HAP-1 (cell line): ENCODE data around the gene GIPC1.

Source experiments
- DNase-seq, 2 experiments: peaks; one replicate each; pipeline ENCODE4 v3.0.0-alpha.2; 2016 to 2020; ENCODE audit warnings: low spot score in 2 of 2
- H3K27me3 ChIP-seq: fragments of 250-450 bp; sonication (Bioruptor Pico); 2 replicates; pipeline ENCODE4 v1.5.1; 2020; ENCODE audit warnings: low read depth, mild to moderate bottlenecking, moderate library complexity
- H3K36me3 ChIP-seq: fragments of 250-450 bp; sonication (Bioruptor Pico); replicated peaks from 2 replicates; pipeline ENCODE4 v1.5.1; 2020; ENCODE audit warnings: mild to moderate bottlenecking
- H3K4me1 ChIP-seq: fragments of 250-450 bp; sonication (Bioruptor Pico); 2 replicates; pipeline ENCODE4 v1.5.1; 2020; ENCODE audit warnings: mild to moderate bottlenecking
- H3K4me3 ChIP-seq: fragments of 250-450 bp; sonication (Bioruptor Pico); 2 replicates; pipeline ENCODE4 v1.5.1; 2020; ENCODE audit warnings: mild to moderate bottlenecking, moderate library complexity
- H3K9me3 ChIP-seq: fragments of 250-450 bp; sonication (Bioruptor Pico); 2 replicates; pipeline ENCODE4 v1.5.1; 2020; ENCODE audit warnings: mild to moderate bottlenecking, moderate library complexity
- in situ Hi-C: fragments of 300-500 bp; cut with MboI; formaldehyde crosslinking; loops from 3 replicates; pipeline ENCODE4 v1.14.3; 2020; ENCODE audit warnings: low sequenced_read_pairs, inconsistent platforms, mixed read lengths

Gene GIPC1

DNA sequence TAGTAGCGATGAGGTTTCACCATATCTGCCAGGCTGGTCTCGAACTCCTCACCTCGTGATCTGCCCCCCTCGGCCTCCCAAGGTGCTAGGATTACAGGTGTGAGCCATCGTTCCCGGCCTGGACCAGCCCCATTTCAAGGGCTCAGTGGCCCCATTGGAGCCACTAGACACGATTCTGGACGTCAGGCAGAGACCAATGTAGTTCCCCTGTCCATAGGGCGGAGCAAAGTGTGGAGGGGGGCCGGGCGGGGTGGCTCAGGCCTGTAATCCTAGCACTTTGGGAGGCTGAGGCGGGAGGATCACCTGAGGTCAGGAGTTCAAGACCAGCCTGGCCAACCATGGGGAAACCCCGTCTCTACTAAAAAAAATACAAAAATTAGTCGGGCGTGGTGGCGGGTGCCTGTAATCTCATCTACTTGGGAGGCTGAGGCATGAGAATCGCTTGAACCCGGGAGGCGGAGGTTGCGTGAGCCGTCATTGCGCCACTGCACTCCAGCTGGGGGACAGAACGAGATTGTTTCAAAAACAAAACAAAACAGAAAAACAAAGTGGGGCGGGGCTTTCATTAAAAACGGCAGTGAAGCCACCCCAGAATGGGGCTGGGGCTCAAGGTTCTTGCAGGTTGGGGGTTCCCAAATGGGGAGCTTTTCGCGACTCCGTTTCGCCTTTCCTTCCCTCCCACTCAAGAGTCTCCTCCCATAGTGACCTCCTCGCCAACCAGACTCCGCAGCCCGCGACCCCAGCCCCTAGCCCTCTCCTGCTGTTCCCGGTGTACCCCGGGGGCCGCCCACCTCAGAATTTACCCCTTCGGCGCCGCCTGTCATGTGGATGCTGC is 32.7 kb upstream of the GIPC1 start:
- H3K27me3 ChIP-seq = no peaks in the 10 kb centered on the region
- DNase-seq = no peak
- peaks cover 3% of the 10 kb centered on the region; the same call in 1 of the 2 replicates for H3K4me1 ChIP-seq
- H3K36me3 ChIP-seq = no peaks in the 10 kb centered on the region
- peak overlapping the region; percentile 94 for H3K4me3 ChIP-seq
- in situ Hi-C loops = no loop called here
- no peaks in the 10 kb centered on the region for H3K9me3 ChIP-seq

DNA sequence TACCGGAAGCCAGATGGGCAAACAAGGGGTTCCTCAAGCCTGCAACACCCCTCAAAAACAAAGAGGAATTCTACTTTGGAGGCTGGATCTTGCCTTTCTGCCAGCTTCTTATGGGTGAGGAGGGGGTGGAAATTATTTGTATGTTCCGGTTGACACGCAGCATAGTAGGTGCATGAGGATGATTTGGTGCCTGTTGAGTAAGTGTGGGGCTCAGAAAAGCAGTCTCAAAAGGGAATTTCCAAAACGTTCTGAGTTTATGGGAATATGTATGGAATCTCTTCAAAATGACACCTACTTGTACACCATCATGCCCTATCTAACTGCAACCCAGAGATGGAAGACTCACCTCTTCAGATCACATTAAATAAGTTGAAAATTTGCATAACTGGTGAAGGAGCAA is 30.5 kb upstream of the GIPC1 start:
- H3K4me1 ChIP-seq = peaks cover 3% of the 10 kb centered on the region; the same call in 1 of the 2 replicates
- H3K27me3 ChIP-seq = no peaks in the 10 kb centered on the region
- no peaks in the 10 kb centered on the region for H3K9me3 ChIP-seq
- in situ Hi-C loops = no loop called here
- H3K36me3 ChIP-seq = no peaks in the 10 kb centered on the region
- DNase-seq = no peak
- H3K4me3 ChIP-seq = no peak overlapping the region

DNA sequence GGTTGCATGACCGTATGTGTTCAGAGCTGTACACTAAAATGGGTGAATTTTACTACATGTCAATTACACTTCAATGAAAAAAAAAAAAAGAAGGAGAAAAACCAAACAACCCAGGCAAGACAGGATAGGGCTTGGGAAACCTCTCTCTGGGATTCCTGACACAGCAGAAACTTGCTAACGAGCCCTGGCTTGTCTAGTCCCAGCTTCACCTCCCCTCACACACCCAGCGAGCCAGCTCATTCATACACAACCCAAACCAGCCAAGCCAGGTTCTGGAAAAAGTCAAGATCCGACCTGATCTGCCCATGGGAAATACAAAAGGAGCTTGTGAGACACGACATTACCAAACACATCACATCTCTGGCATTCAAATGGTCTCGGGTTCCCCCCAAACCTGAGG is 29.8 kb upstream of the GIPC1 start:
- DNase-seq = no peak
- H3K36me3 ChIP-seq = no peaks in the 10 kb centered on the region
- no peaks in the 10 kb centered on the region for H3K9me3 ChIP-seq
- H3K27me3 ChIP-seq = no peaks in the 10 kb centered on the region
- in situ Hi-C loops = no loop called here
- H3K4me1 ChIP-seq = peaks cover 3% of the 10 kb centered on the region; the same call in 1 of the 2 replicates
- H3K4me3 ChIP-seq = no peak overlapping the region

DNA sequence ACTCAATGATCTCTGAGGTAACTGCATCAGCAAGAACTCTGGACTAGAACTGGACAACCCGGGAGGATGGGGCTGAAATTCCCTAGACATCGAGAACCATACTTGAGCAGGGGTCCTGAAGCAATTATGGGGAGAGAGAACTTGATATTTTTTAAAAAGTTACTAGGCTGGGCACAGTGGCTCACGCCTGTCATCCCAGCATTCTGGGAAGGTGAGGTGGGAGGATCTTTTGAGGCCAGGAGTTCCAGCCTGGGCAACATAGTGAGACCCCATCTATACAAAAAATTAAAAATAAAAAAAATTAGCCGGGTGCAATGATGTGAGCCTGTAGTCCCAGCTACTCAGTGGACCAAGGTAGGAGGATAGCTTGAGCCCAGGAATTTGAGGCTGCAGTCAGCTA is 24.6 kb upstream of the GIPC1 start:
- Histone ChIP-seq H3K27me3 (no peaks in the 10 kb centered on the region), H3K36me3 (peaks cover 19% of the 10 kb centered on the region), H3K4me1 (peaks cover 8% of the 10 kb centered on the region), H3K4me3 (no peak overlapping the region), H3K9me3 (no peaks in the 10 kb centered on the region)
- in situ Hi-C loops = no loop called here
- DNase-seq = no peak

DNA sequence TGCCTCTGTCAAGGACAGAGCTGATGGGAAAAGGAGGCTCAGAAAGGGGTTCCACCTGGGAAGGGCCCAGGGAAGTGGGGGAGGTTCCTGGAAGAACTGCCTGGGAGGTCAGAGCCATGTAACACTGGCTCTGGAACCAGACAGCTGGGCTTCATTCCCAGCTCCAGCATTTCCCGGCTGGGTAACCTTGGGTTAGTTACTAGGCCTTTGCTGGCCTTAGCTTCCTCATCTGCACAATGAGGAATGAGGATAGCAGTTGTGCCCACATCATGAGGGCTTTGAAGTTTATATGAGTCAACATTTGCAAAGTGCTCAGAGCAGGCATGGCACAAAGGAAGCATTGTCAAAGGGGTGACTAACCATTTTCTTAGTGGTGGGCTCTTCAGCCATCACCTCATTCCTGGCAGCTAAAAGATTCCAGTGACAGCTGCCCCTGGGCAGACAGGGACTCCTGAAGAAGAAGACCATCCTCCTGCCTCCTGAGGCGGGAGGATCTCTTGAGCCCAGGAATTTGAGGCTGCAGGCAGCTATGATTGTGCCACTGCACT is 24.0 kb upstream of the GIPC1 start:
- no peak for DNase-seq
- H3K4me1 ChIP-seq = peaks cover 10% of the 10 kb centered on the region
- H3K27me3 ChIP-seq = no peaks in the 10 kb centered on the region
- in situ Hi-C loops = no loop called here
- no peak overlapping the region for H3K4me3 ChIP-seq
- peaks cover 25% of the 10 kb centered on the region for H3K36me3 ChIP-seq
- H3K9me3 ChIP-seq = no peaks in the 10 kb centered on the region

DNA sequence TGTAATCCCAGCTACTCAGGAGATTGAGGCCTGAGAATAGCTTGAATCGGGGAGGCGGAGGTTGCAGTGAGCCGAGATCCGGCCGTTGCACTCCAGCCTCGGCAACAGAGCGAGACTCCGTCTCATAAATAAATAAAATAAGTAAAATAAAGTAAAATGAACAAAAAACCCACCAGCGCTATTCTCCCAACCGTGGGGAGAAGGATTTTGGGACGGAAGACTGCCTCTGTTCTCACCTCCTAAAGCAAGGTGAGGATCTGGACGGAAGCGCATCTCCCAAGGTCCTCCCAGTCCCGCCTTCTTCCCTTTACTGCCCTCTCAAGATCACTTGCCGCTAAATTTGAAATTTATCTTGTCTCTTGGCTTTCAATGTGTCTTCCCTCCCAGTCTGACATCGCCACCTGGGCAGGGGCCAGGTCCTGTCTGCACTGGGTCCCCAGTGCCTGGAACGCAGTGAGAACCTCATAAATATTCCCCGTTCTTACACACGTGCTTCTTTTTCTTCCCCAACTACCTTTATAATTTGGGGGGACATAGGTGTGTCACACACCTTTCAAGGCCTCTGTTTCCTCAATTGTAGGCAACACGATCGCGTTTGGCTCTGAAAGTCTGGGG is 23.4 kb upstream of the GIPC1 start:
- DNase-seq = no peak
- H3K9me3 ChIP-seq = no peaks in the 10 kb centered on the region
- peaks cover 31% of the 10 kb centered on the region for H3K36me3 ChIP-seq
- no peaks in the 10 kb centered on the region for H3K27me3 ChIP-seq
- peaks cover 10% of the 10 kb centered on the region for H3K4me1 ChIP-seq
- in situ Hi-C loops = no loop called here
- H3K4me3 ChIP-seq = no peak overlapping the region

DNA sequence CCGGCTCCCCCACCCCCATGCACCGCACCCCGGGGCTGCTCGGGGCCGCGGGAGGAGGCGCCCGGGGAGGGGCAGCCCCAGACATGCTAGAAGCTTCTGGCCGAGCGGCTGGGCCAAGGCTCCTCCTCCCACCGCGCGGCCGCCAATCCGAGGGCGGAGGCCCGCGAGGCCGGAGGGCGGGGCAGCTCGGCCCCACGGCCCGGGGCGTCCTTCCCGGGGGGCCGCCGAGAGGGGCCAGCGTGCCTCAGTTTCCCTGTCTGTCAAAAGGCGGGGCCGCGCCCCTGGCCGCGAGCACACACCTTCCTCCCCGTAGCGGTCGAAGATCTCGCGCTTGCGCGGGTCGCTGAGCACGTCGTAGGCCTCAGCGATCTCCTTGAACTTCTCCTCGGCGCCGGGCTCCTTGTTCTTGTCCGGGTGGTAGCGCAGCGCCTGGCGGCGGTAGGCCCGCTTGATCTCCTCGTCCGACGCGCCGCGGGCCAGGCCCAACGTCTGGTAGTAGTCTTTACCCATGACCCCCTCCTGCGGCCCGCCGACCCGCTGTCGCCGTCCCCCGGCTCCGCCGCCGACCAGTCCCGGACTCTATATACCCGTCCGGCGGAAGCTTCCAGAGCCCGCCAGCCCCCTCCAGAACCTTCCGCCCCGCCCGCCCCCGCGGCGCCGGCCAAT is 22.0 kb upstream of the GIPC1 start, which contains the start of gene DNAJB1:
Gene DNAJB1, minus strand, starts transcription at position 558 of the 666 bp plus-strand sequence. Its CDS starts 48 bp downstream, at position 510.
- peak; percentile 49 to 78 for DNase-seq
- in situ Hi-C loops = no loop called here
- no peaks in the 10 kb centered on the region for H3K9me3 ChIP-seq
- no peaks in the 10 kb centered on the region for H3K27me3 ChIP-seq
- peak within 1 kb of the TSS; percentile 98 for H3K4me3 ChIP-seq
- H3K4me1 ChIP-seq = peaks cover 10% of the 10 kb centered on the region
- peaks cover 32% of the 10 kb centered on the region for H3K36me3 ChIP-seq

DNA sequence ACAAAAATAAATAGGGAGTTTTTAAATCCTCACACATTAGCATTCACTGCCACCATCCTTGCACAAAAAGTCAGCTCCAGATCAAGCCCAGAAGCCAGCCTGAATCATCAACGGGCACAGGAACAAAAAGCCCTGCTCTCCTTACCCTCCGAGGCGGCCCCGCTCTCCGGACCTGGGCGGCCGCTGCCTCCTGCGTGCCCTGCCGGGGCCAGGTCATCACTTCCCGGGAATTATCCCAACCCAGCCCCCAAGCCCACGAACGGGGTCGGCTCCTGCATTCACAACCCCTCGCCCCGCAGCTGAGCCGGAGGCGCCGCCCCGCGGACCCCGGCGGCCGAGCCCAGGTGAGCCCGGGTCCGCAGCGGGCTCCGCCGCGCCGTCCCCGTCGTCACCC is 21.5 kb upstream of the GIPC1 start:
- peaks cover 10% of the 10 kb centered on the region for H3K4me1 ChIP-seq
- H3K27me3 ChIP-seq = no peaks in the 10 kb centered on the region
- in situ Hi-C loops = no loop called here
- no peaks in the 10 kb centered on the region for H3K9me3 ChIP-seq
- H3K4me3 ChIP-seq = peak overlapping the region; percentile 98
- DNase-seq = no peak
- peaks cover 32% of the 10 kb centered on the region for H3K36me3 ChIP-seq

DNA sequence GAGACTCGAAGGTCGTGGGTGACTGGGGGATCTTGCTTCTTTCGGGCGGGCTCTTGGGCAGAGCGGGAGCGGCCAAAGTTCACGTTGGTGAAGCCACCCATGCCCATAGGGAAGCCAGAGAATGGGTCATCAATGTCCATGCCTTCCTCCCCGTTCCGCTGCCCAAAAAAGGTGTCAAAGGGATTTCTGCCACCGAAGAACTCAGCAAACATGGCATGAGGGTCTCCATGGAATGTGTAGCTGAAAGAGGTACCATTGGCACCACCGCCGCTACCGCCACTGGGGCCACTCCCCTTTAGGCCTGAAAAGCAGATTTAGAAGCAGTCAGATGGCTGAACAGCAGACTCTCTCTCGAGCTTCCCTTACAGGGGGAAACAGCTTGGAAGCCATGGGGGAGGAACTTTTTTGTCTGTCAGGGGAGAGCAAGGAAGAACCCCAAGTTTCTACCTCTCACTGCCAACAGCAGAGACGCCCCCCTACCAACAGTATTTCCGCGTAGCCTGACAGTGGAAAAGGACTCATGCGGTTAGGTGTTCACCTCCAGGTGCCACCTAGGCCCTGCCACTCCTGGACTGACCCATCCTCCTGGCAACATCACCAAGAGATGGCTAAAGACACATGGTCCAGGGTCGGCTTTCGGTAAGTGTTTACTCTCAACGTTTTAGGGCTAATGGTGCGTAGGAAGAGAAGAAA is 21.0 kb upstream of the GIPC1 start:
- Histone ChIP-seq H3K27me3 (no peaks in the 10 kb centered on the region), H3K9me3 (no peaks in the 10 kb centered on the region), H3K36me3 (peaks cover 32% of the 10 kb centered on the region), H3K4me1 (peaks cover 10% of the 10 kb centered on the region), H3K4me3 (peak overlapping the region; percentile 98)
- peak in 1 of 2 experiments; percentile 39 for DNase-seq
- in situ Hi-C loops = no loop called here

DNA sequence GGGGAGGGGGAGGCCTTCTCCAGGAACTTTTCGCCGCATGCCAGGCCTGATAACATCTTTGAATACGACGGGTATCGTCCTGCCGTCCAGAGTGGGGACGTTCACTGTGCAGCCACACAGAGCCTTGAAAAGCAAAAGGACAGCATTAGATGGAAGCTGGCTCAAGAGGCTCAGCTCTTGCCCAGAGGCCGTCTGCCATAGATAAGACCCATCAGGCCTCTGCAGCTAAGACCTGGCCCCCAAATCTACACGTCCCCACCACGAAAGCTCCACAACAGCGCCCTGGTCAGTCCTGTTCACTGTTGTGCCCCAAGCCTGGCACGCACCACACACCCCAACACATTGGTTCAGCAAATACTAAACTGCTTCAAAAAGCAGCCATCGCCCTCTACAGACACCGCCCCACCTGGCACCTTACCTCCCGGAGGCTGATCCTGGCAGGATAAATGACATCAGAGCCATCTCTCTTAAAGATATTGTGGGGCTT is 20.2 kb upstream of the GIPC1 start:
- peak overlapping the region; percentile 98 for H3K4me3 ChIP-seq
- in situ Hi-C loops = no loop called here
- H3K4me1 ChIP-seq = peaks cover 10% of the 10 kb centered on the region
- H3K36me3 ChIP-seq = peaks cover 32% of the 10 kb centered on the region
- H3K27me3 ChIP-seq = no peaks in the 10 kb centered on the region
- DNase-seq = no peak
- no peaks in the 10 kb centered on the region for H3K9me3 ChIP-seq

DNA sequence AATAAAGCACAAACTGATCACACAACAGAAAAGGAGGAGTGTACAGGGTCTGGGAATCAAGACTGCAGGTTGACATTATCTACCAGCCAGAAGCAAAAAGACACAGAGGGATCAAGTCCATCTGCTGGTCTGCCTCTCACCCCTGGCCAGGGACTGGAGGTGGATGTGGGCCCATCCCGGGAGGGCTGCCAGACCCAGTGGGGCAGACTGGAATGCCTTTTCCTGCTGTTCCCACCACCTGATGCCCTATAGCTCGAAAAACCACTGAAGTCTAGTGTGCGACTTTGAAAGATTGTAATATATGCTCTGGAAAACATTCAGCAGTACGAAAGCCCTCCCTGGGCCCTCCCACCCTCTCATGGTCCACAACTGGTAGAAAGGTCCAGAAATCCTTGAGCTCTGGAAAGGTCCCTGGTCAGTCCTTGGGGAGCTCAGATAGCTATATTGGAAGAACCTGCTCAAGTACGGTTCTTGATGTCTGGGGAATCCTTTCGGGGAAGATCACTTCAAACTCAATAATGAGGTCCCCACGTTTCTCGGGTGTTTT is 19.6 kb upstream of the GIPC1 start:
- in situ Hi-C loops = no loop called here
- H3K4me3 ChIP-seq = no peak overlapping the region
- no peaks in the 10 kb centered on the region for H3K27me3 ChIP-seq
- H3K36me3 ChIP-seq = peaks cover 32% of the 10 kb centered on the region
- DNase-seq = no peak
- peaks cover 13% of the 10 kb centered on the region for H3K4me1 ChIP-seq
- no peaks in the 10 kb centered on the region for H3K9me3 ChIP-seq

DNA sequence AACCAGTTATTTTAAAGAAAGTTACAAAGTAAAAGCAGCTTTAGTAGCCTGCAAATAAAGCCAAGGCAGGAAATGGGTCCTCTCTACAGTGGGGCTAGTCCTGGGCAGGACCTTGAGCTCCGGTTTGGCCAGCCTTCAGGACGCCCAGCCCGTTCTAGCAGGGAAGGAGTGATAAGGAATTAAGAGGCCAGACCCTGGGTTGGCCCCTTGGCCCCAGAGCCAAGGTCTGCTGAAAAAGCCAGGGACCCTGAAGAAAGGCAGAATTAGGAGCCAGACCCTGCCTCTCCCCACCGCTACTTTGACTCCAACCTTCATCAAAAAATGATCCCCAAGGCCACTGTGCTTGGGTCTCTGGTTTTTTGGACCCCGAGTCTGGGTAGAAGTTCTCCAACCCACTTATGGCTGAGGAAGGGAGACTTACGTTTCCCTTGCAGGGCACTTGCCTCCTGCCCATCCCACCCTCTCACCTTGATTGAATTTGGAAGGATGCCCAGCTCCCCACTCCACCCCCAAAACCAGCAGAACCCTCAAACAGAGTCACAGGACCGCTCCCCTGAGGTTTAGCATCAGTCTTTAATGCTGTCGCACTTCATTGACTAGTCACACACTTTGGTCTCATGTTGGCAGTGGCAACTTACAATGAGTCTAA is 18.4 kb upstream of the GIPC1 start:
- Histone ChIP-seq H3K4me3 (no peak overlapping the region), H3K36me3 (peaks cover 32% of the 10 kb centered on the region), H3K9me3 (no peaks in the 10 kb centered on the region), H3K27me3 (no peaks in the 10 kb centered on the region), H3K4me1 (peaks cover 18% of the 10 kb centered on the region)
- in situ Hi-C loops = no loop called here
- no peak for DNase-seq
